Liver (tissue), 9 donors: ENCODE measurements around the gene COPZ2. TPM values are rescaled to one million over a fixed set of nuclear protein-coding genes. Genes with fewer than 3 reads are reported as not detected.

Source experiments
- DNase-seq: peaks from one replicate; pipeline ENCODE4 v3.0.0-alpha.2; 2017; ENCODE audit warnings: low spot score
- H3K27ac ChIP-seq, 2 donors: one replicate each; pipeline ENCODE4 v1.7.0; 2013; ENCODE audit warnings: inconsistent platforms in 2 of 2, low read length in 2 of 2, control low read depth in 1 of 2, low read depth in 1 of 2, mild to moderate bottlenecking in 1 of 2
- H3K27me3 ChIP-seq, 4 donors: one replicate each; pipeline versions ENCODE4 v1.6.1 to v1.7.0; 2013; ENCODE audit warnings: low read length in 3 of 4, inconsistent platforms in 1 of 4, mild to moderate bottlenecking in 1 of 4, moderate library complexity in 1 of 4; ENCODE audit not compliant: control insufficient read depth in 4 of 4, insufficient read depth in 4 of 4
- H3K36me3 ChIP-seq, 4 donors: one replicate each; pipeline versions ENCODE4 v1.6.1 to v1.7.0; 2013; ENCODE audit warnings: low read length in 3 of 4, mild to moderate bottlenecking in 3 of 4, low read depth in 1 of 4, moderate library complexity in 1 of 4; ENCODE audit not compliant: control insufficient read depth in 4 of 4, insufficient read depth in 3 of 4
- H3K4me1 ChIP-seq, 4 donors: one replicate each; pipeline versions ENCODE4 v1.6.1 to v1.7.0; 2013; ENCODE audit warnings: low read length in 3 of 4, mild to moderate bottlenecking in 3 of 4, moderate library complexity in 1 of 4; ENCODE audit not compliant: control insufficient read depth in 4 of 4, insufficient read depth in 4 of 4
- H3K4me3 ChIP-seq, 3 donors: one replicate each; pipeline versions ENCODE4 v1.6.1 to v1.7.0; 2013; ENCODE audit warnings: low read length in 3 of 3, control low read depth in 1 of 3, low read depth in 1 of 3, mild to moderate bottlenecking in 1 of 3
- H3K9ac ChIP-seq, 2 donors: one replicate each; pipeline ENCODE4 v1.7.0; 2013; ENCODE audit warnings: low read length in 2 of 2, mild to moderate bottlenecking in 2 of 2, moderate library complexity in 2 of 2, control low read depth in 1 of 2, low read depth in 1 of 2
- H3K9me3 ChIP-seq, 4 donors: one replicate each; pipeline versions ENCODE4 v1.6.1 to v1.7.0; 2013; ENCODE audit warnings: low read length in 3 of 4; ENCODE audit not compliant: control insufficient read depth in 4 of 4
- ATF3 ChIP-seq: IDR thresholded peaks from 2 replicates; pipeline ENCODE4 v1.6.1; 2016; ENCODE audit warnings: antibody characterized with exemption
- CTCF ChIP-seq: fragments of 150-350 bp; IDR thresholded peaks from 2 replicates; pipeline ENCODE4 v1.5.1; 2017; ENCODE audit warnings: improper control_type of control experiment, low read depth, low read length; ENCODE audit not compliant: missing input control
- FOXA2 ChIP-seq: IDR thresholded peaks from 2 replicates; pipeline ENCODE4 v1.6.1; 2016; ENCODE audit warnings: antibody characterized with exemption
- GABPA ChIP-seq, 2 donors: IDR thresholded peaks in 1 of 2; conservative IDR thresholded peaks in 1 of 2; 2 replicates each; pipeline ENCODE4 v1.6.1; 2016; ENCODE audit warnings: antibody characterized with exemption in 2 of 2, mild to moderate bottlenecking in 1 of 2, moderate library complexity in 1 of 2
- HNF4G ChIP-seq: IDR thresholded peaks from 2 replicates; pipeline ENCODE4 v1.6.1; 2016; ENCODE audit warnings: antibody characterized with exemption
- JUND ChIP-seq, 2 donors: IDR thresholded peaks; 2 replicates each; pipeline ENCODE4 v1.6.1; 2016; ENCODE audit warnings: antibody characterized with exemption in 2 of 2
- MAX ChIP-seq: IDR thresholded peaks from 2 replicates; pipeline ENCODE4 v1.6.1; 2016; ENCODE audit warnings: antibody characterized with exemption
- RXRA ChIP-seq, 2 donors: IDR thresholded peaks; 2 replicates each; pipeline ENCODE4 v1.6.1; 2017 to 2018; ENCODE audit warnings: antibody characterized with exemption in 2 of 2, mild to moderate bottlenecking in 1 of 2
- SP1 ChIP-seq: IDR thresholded peaks from 2 replicates; pipeline ENCODE4 v1.6.1; 2018; ENCODE audit warnings: antibody characterized with exemption, mild to moderate bottlenecking
- TAF1 ChIP-seq: conservative IDR thresholded peaks from 2 replicates; pipeline ENCODE4 v1.6.1; 2016; ENCODE audit warnings: antibody characterized with exemption, mild to moderate bottlenecking
- WGBS: extraction: QIAGEN DNeasy Blood & Tissue Kit; methylation state at CpG from one replicate; pipeline ENCODE4 v1.1.7; 2013; 5-methylcytosine and 5-hydroxymethylcytosine counted together
- polyA plus RNA-seq, 2 donors: library from polyadenylated mRNA; stranded (reverse) in 1 of 2; unstranded in 1 of 2; fragments of 200-250 nt in 1 of 2; fragments of >200 nt in 1 of 2; fragmentation: Nextera tagmentation in 1 of 2; extraction: Ambion mirVana in 1 of 2; gene quantifications; one replicate each; pipeline versions ENCODE4 v1.2.1 to v1.2.3, GENCODE V29; 2013 to 2015
- total RNA-seq, 2 donors: library from RNA; depleted of rRNA; stranded (reverse); fragments of >200 nt; gene quantifications; one replicate each; pipeline ENCODE4 v1.2.3, GENCODE V29; 2014
- TF ChIP-seq, protein P1 (sequence below): IDR thresholded peaks from 2 replicates; pipeline ENCODE4 v1.6.1; 2016; ENCODE audit warnings: antibody characterized with exemption
- TF ChIP-seq, protein P2 (sequence below): IDR thresholded peaks from 2 replicates; pipeline ENCODE4 v1.6.1; 2016; ENCODE audit warnings: antibody characterized with exemption, mild to moderate bottlenecking
- donor health status: healthy.
- donor health status: healthy.
- donor health status: healthy.
- donor health status: healthy.
- donor health status: healthy.

The COPZ2 gene
- total and polyA plus RNA-seq, 4 donors, result 2.6 to 38.1 (median 17.8) TPM

GRCh38 chr17:48084932-48085331, 47.3 kb upstream of the COPZ2 start:
- Histone ChIP-seq H3K27me3 (no peaks in the 10 kb centered on the region), H3K4me1 (peaks cover 3 to 12% (median 6%) of the 10 kb centered on the region in 4 donors), H3K27ac (no peak overlapping the region), H3K9me3 (no peaks in the 10 kb centered on the region), H3K36me3 (no peaks in the 10 kb centered on the region), H3K9ac (no peak overlapping the region), H3K4me3 (no peak overlapping the region)
- WGBS, result 59% methylated on average over 2 of the region's 2 CpGs
- no peak for DNase-seq
- TF ChIP-seq RXRA (IDR thresholded peaks at IDR 0.05) (no peak), TAF1 (no peak), ATF3 (no peak), GABPA (IDR thresholded peaks at IDR 0.05 in 1 of 2, conservative IDR thresholded peaks at IDR 0.05 in 1 of 2) (no peak), CTCF (no peak), HNF4G (no peak), FOXA2 (no peak), JUND (IDR thresholded peaks at IDR 0.05) (no peak), SP1 (no peak), MAX (no peak)
- TF ChIP-seq, protein P1, sequence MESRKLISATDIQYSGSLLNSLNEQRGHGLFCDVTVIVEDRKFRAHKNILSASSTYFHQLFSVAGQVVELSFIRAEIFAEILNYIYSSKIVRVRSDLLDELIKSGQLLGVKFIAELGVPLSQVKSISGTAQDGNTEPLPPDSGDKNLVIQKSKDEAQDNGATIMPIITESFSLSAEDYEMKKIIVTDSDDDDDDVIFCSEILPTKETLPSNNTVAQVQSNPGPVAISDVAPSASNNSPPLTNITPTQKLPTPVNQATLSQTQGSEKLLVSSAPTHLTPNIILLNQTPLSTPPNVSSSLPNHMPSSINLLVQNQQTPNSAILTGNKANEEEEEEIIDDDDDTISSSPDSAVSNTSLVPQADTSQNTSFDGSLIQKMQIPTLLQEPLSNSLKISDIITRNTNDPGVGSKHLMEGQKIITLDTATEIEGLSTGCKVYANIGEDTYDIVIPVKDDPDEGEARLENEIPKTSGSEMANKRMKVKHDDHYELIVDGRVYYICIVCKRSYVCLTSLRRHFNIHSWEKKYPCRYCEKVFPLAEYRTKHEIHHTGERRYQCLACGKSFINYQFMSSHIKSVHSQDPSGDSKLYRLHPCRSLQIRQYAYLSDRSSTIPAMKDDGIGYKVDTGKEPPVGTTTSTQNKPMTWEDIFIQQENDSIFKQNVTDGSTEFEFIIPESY, result no peak
- TF ChIP-seq, protein P2, sequence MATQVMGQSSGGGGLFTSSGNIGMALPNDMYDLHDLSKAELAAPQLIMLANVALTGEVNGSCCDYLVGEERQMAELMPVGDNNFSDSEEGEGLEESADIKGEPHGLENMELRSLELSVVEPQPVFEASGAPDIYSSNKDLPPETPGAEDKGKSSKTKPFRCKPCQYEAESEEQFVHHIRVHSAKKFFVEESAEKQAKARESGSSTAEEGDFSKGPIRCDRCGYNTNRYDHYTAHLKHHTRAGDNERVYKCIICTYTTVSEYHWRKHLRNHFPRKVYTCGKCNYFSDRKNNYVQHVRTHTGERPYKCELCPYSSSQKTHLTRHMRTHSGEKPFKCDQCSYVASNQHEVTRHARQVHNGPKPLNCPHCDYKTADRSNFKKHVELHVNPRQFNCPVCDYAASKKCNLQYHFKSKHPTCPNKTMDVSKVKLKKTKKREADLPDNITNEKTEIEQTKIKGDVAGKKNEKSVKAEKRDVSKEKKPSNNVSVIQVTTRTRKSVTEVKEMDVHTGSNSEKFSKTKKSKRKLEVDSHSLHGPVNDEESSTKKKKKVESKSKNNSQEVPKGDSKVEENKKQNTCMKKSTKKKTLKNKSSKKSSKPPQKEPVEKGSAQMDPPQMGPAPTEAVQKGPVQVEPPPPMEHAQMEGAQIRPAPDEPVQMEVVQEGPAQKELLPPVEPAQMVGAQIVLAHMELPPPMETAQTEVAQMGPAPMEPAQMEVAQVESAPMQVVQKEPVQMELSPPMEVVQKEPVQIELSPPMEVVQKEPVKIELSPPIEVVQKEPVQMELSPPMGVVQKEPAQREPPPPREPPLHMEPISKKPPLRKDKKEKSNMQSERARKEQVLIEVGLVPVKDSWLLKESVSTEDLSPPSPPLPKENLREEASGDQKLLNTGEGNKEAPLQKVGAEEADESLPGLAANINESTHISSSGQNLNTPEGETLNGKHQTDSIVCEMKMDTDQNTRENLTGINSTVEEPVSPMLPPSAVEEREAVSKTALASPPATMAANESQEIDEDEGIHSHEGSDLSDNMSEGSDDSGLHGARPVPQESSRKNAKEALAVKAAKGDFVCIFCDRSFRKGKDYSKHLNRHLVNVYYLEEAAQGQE, result no peak

GRCh38 chr17:48081858-48082257, 44.3 kb upstream of the COPZ2 start:
- Histone ChIP-seq H3K4me3 (no peak overlapping the region), H3K4me1 (peaks cover 3 to 12% (median 6%) of the 10 kb centered on the region in 4 donors), H3K9me3 (no peaks in the 10 kb centered on the region), H3K27me3 (no peaks in the 10 kb centered on the region), H3K36me3 (peaks cover 0 to under 1% (median 0%) of the 10 kb centered on the region in 4 donors), H3K9ac (no peak overlapping the region), H3K27ac (no peak overlapping the region)
- TF ChIP-seq ATF3, result no peak
- TF ChIP-seq SP1, result no peak
- TF ChIP-seq, protein P2, result no peak
- no peak for TF ChIP-seq MAX
- TF ChIP-seq JUND (IDR thresholded peaks at IDR 0.05), result no peak
- TF ChIP-seq CTCF, result no peak
- no peak for TF ChIP-seq FOXA2
- DNase-seq, result no peak
- 84% methylated on average over 5 of the region's 5 CpGs for WGBS
